HepG2 (cell line): ENCODE measurements around the gene PRKAG1. TPM values are rescaled to one million over a fixed set of nuclear protein-coding genes. Genes with fewer than 3 reads are reported as not detected.
A peak's percentile ranks its signal among the peaks of the same experiment; 100 is the strongest.

Experiments used
- AGO1 ChIP-seq: fragments of 200-400 bp; formaldehyde crosslinking; IDR thresholded peaks from 2 replicates; pipeline ENCODE4 v1.6.1; 2017; ENCODE audit warnings: mild to moderate bottlenecking, low read depth, low read length, moderate library complexity; ENCODE audit not compliant: poor library complexity, severe bottlenecking
- FOSL1 ChIP-seq: sonication (generic); formaldehyde crosslinking; IDR thresholded peaks from 2 replicates; pipeline ENCODE4 v1.9.0; 2021; ENCODE audit warnings: missing genetic modification reagents, borderline replicate concordance
- FOSL2 ChIP-seq: sonication (generic); formaldehyde crosslinking; IDR thresholded peaks from 2 replicates; pipeline ENCODE4 v1.4.0; 2020; ENCODE audit warnings: missing genetic modification reagents
- GABPA ChIP-seq, 2 experiments: IDR thresholded peaks; 2 replicates each; pipeline ENCODE4 v1.6.1; 2011 to 2016; ENCODE audit warnings: low read depth in 2 of 2, low read length in 1 of 2, missing biosample characterization in 1 of 2, missing genetic modification characterization in 1 of 2
- GATAD1 ChIP-seq: IDR thresholded peaks from 2 replicates; pipeline ENCODE4 v1.6.1; 2016; ENCODE audit warnings: missing genetic modification reagents, missing compliant biosample characterization
- GTF3A ChIP-seq: sonication (generic); formaldehyde crosslinking; conservative IDR thresholded peaks from 2 replicates; pipeline ENCODE4 v1.4.0; 2020; ENCODE audit warnings: mild to moderate bottlenecking, missing genetic modification reagents
- HDAC1 ChIP-seq: sonication (generic); formaldehyde crosslinking; IDR thresholded peaks from 2 replicates; pipeline ENCODE4 v1.5.1; 2020; ENCODE audit warnings: mild to moderate bottlenecking, missing genetic modification reagents
- HNRNPLL ChIP-seq: fragments of 200-400 bp; formaldehyde crosslinking; IDR thresholded peaks from 2 replicates; pipeline ENCODE4 v1.6.1; 2017; ENCODE audit warnings: mild to moderate bottlenecking, low read depth, low read length; ENCODE audit not compliant: poor library complexity, severe bottlenecking
- ISX ChIP-seq: sonication (generic); formaldehyde crosslinking; conservative IDR thresholded peaks from 2 replicates; pipeline ENCODE4 v1.5.0; 2020; ENCODE audit warnings: missing genetic modification reagents
- MATR3 ChIP-seq: sonication (generic); formaldehyde crosslinking; IDR thresholded peaks from 2 replicates; pipeline ENCODE4 v1.4.0; 2020; ENCODE audit warnings: missing genetic modification reagents
- PHF21A ChIP-seq: sonication (generic); formaldehyde crosslinking; IDR thresholded peaks from 2 replicates; pipeline ENCODE4 v1.5.0; 2020; ENCODE audit warnings: mild to moderate bottlenecking, missing genetic modification reagents
- POLR2A ChIP-seq, 2 experiments: IDR thresholded peaks; 2 replicates each; pipeline ENCODE4 v1.6.1; 2011; ENCODE audit warnings: low read depth in 2 of 2, low read length in 2 of 2, mild to moderate bottlenecking in 1 of 2, moderate library complexity in 1 of 2; ENCODE audit not compliant: insufficient read depth in 1 of 2
- POLR2AphosphoS5 ChIP-seq: IDR thresholded peaks from 2 replicates; pipeline ENCODE4 v1.6.1; 2012; ENCODE audit warnings: low read depth, low read length
- RARA ChIP-seq: IDR thresholded peaks from 2 replicates; pipeline ENCODE4 v1.6.1; 2016; ENCODE audit warnings: missing genetic modification reagents, missing compliant biosample characterization
- RBFOX2 ChIP-seq: fragments of 200-400 bp; formaldehyde crosslinking; IDR thresholded peaks from 2 replicates; pipeline ENCODE4 v1.6.1; 2017; ENCODE audit warnings: low read depth, mild to moderate bottlenecking, low read length
- RFXAP ChIP-seq: sonication (generic); formaldehyde crosslinking; IDR thresholded peaks from 2 replicates; pipeline ENCODE4 v1.4.0; 2020; ENCODE audit warnings: missing genetic modification reagents, borderline replicate concordance
- SPEN ChIP-seq: sonication (generic); formaldehyde crosslinking; IDR thresholded peaks from 2 replicates; pipeline ENCODE4 v1.5.1; 2020; ENCODE audit warnings: low read depth, mild to moderate bottlenecking, missing genetic modification reagents
- TBX2 ChIP-seq: sonication (generic); formaldehyde crosslinking; IDR thresholded peaks from 2 replicates; pipeline ENCODE4 v1.5.0; 2020; ENCODE audit warnings: missing genetic modification reagents, mild to moderate bottlenecking, borderline replicate concordance
- WIZ ChIP-seq: sonication (generic); formaldehyde crosslinking; IDR thresholded peaks from 2 replicates; pipeline ENCODE4 v1.5.1; 2020; ENCODE audit warnings: mild to moderate bottlenecking, missing genetic modification reagents
- ZBTB7A ChIP-seq: sonication (generic); formaldehyde crosslinking; IDR thresholded peaks from 2 replicates; pipeline ENCODE4 v1.8.0; 2022; ENCODE audit warnings: mild to moderate bottlenecking, missing genetic modification reagents
- ZEB1 ChIP-seq: IDR thresholded peaks from 2 replicates; pipeline ENCODE4 v1.6.1; 2012; ENCODE audit warnings: mild to moderate bottlenecking, low read depth, inconsistent platforms; ENCODE audit not compliant: insufficient replicate concordance
- ZMYM4 ChIP-seq: sonication (generic); formaldehyde crosslinking; IDR thresholded peaks from 2 replicates; pipeline ENCODE4 v1.8.1; 2023; ENCODE audit warnings: mild to moderate bottlenecking, missing genetic modification reagents
- ZNF335 ChIP-seq: sonication (generic); formaldehyde crosslinking; IDR thresholded peaks from 2 replicates; pipeline ENCODE4 v1.4.0; 2020; ENCODE audit warnings: missing genetic modification reagents
- ZNF720 ChIP-seq: sonication (generic); formaldehyde crosslinking; IDR thresholded peaks from 2 replicates; pipeline ENCODE4 v1.4.0; 2020; ENCODE audit warnings: missing genetic modification reagents
- ZNF737 ChIP-seq: sonication (generic); formaldehyde crosslinking; IDR thresholded peaks from 2 replicates; pipeline ENCODE4 v1.5.0; 2020; ENCODE audit warnings: missing genetic modification reagents, mild to moderate bottlenecking, borderline replicate concordance
- ZNF773 ChIP-seq: sonication (generic); formaldehyde crosslinking; IDR thresholded peaks from 2 replicates; pipeline ENCODE4 v1.4.0; 2020; ENCODE audit warnings: missing genetic modification reagents, borderline replicate concordance
- polyA plus RNA-seq, 8 experiments: library from polyadenylated mRNA; depleted of rRNA in 3 of 8; stranded (reverse) in 7 of 8; unstranded in 1 of 8; fragments of >200 nt; fragmentation: Illumina TruSeq in 4 of 8; extraction: Trizol in 4 of 8; gene quantifications; 2 replicates each; pipeline versions ENCODE4 v1.2.1 to v1.2.3, GENCODE V29; 2011 to 2016; ENCODE audit warnings: low read depth in 4 of 8, missing spikeins in 1 of 8, mixed read lengths in 1 of 8; ENCODE audit not compliant: insufficient read depth in 1 of 8
- total RNA-seq, 5 experiments: library from RNA; depleted of rRNA; stranded (reverse); fragments of >200 nt; fragmentation: Illumina TruSeq; extraction: Trizol; gene quantifications; 2 replicates each; pipeline ENCODE4 v1.2.3, GENCODE V29; 2016; ENCODE audit warnings: low read depth in 1 of 5
- TF ChIP-seq, protein P1 (sequence below): IDR thresholded peaks from 2 replicates; pipeline ENCODE4 v1.6.1; 2016; ENCODE audit warnings: missing compliant biosample characterization, missing genetic modification reagents, borderline replicate concordance

Gene PRKAG1
- total and polyA plus RNA-seq, 2 of the 13 experiments (the other 11 are each of a cell fraction or from before 2014, with no cell fraction given): 26.1 to 32.8 TPM

DNA sequence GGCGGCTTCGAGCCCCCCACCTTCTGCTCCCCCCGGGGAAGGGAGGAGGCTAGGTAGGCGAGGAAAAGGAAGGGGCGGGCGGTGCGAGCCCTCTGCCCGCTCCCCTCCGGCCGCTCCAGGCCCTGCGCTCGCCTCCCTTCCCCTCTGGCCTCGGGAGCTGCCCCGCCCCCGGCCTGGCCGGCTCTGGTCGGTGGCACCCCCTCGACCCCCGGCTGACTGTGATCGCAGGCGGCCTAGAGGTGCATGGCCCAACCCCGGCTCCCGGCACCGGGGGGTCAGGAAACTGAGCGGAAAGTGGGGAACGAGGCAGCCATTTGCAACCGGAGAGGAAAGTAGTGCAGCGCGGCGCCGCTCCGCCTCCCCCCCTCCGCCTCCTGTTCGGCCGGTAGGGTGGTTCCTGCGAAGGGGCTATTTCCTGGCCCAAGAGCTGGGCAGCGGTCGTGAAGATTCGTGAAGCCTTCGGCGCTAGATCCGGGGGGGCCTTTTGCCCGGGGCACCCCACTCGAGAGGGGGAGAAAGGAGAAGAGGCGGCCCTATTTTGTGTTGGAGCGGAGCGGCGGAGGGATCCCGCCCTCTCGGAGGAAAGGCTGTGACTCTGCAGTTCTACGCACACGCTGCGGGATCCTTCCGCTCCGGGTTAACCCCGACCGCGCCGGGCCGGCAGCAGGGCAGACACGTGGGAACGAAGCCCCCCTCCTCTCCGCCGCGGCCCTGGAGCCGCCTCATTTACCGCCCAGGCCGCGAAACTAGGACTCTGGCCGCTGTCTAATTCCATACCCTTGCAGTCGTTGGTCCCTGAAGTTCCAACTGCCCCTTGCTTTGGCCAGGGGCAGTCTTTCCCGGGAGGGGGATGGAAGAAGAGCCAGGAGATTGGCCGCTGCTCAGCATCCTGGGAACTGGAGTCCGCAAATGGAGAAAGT, 41.9 kb upstream of the PRKAG1 start, which contains the start of gene KMT2D (continued):
- TF ChIP-seq POLR2A (IDR thresholded peaks at IDR 0.05; ENCODE audit: insufficient read depth in 1 of 2, low read depth in 2 of 2, low read length in 2 of 2): peak; percentile 38 to 48
- TF ChIP-seq ISX: no peak
- peak; percentile 89 for TF ChIP-seq GATAD1 (CRISPR knock-in tag)
- TF ChIP-seq ZMYM4 (CRISPR knock-in tag): peak; percentile 79
- peak; percentile 91 for TF ChIP-seq ZNF335 (CRISPR knock-in tag)
- TF ChIP-seq FOSL2 (CRISPR knock-in tag): peak; percentile 66
- 0 out of 2 replicates have a peak, but pooled peaks have one; percentile 57 for TF ChIP-seq GTF3A (CRISPR knock-in tag)
- TF ChIP-seq ZEB1: peak; percentile 72
- no peak; the same call in 1 of the 2 replicates for TF ChIP-seq FOSL1 (CRISPR knock-in tag)
- peak; percentile 79 for TF ChIP-seq HNRNPLL
- peak; percentile 55; the same call in 1 of the 2 replicates for TF ChIP-seq WIZ (CRISPR knock-in tag)
- peak; percentile 97 for TF ChIP-seq SPEN (CRISPR knock-in tag)
- TF ChIP-seq ZNF773 (CRISPR knock-in tag): no peak
- peak; percentile 52 for TF ChIP-seq POLR2AphosphoS5
- TF ChIP-seq PHF21A (CRISPR knock-in tag): peak; percentile 86
- peak; percentile 86 for TF ChIP-seq RBFOX2
- peak; percentile 45 for TF ChIP-seq RARA
- TF ChIP-seq ZNF737: peak; percentile 14; the same call in 1 of the 2 replicates
- peak; percentile 44; the same call in 1 of the 2 replicates for TF ChIP-seq GABPA (IDR thresholded peaks at IDR 0.05; ENCODE audit: low read depth, low read length)
- peak; percentile 79 for TF ChIP-seq GABPA (CRISPR knock-in tag; IDR thresholded peaks at IDR 0.05; ENCODE audit: low read depth)
- TF ChIP-seq RFXAP (CRISPR knock-in tag): peak; percentile 71; the same call in 1 of the 2 replicates
- TF ChIP-seq MATR3 (CRISPR knock-in tag): no peak
- TF ChIP-seq HDAC1 (CRISPR knock-in tag): peak; percentile 92
- TF ChIP-seq ZBTB7A: peak; percentile 56
- TF ChIP-seq ZNF720 (CRISPR knock-in tag): no peak
- TF ChIP-seq AGO1: peak; percentile 74
- TF ChIP-seq TBX2: peak; percentile 82
- TF ChIP-seq, protein P1, sequence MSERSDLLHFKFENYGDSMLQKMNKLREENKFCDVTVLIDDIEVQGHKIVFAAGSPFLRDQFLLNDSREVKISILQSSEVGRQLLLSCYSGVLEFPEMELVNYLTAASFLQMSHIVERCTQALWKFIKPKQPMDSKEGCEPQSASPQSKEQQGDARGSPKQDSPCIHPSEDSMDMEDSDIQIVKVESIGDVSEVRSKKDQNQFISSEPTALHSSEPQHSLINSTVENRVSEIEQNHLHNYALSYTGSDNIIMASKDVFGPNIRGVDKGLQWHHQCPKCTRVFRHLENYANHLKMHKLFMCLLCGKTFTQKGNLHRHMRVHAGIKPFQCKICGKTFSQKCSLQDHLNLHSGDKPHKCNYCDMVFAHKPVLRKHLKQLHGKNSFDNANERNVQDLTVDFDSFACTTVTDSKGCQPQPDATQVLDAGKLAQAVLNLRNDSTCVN (CRISPR knock-in tag): peak; percentile 84; the same call in 1 of the 2 replicates
